HCT116 (cell line): ENCODE measurements around the gene BABAM2. TPM values are rescaled to one million over a fixed set of nuclear protein-coding genes. Genes with fewer than 3 reads are reported as not detected.

Source experiments
- ATAC-seq: fragments of 200-7000 bp; cut with Tn5 transposase; 2 replicates; pipeline ENCODE4 v1.9.1; 2020; ENCODE audit warnings: mild to moderate bottlenecking, moderate library complexity
- BruUV-seq: library from RNA; stranded (reverse); fragments of 400-500 nt; replicated peaks from 2 replicates; lab custom pipeline; 2021; lab: Mats Ljungman, UMichigan
- CTCF ChIA-PET: fragments of 300-600 bp; sonication (Branson Sonifier 250); formaldehyde crosslinking; loops from one replicate; lab custom pipeline; 2021; ENCODE audit warnings: antibody characterized with exemption; lab: Charles Lee
- POLR2A ChIA-PET: fragments of 300-600, 350-600 bp; sonication (Branson Sonifier 250); formaldehyde crosslinking; loops from one replicate; lab custom pipeline; 2021; ENCODE audit warnings: antibody characterized with exemption; lab: Charles Lee
- RAD21 ChIA-PET, 2 experiments: fragments of 300-600 bp; sonication (Branson Sonifier 250); formaldehyde crosslinking; loops; one replicate each; lab custom pipeline; 2023; ENCODE audit warnings: low total read pairs in 2 of 2; ENCODE audit not compliant: uncharacterized antibody in 2 of 2, unreplicated experiment in 2 of 2, low non-redundant PET in 1 of 2; lab: Charles Lee
- DNase-seq: peaks from one replicate; pipeline ENCODE4 v3.0.0-alpha.2; 2010; ENCODE audit warnings: low read depth, low spot score
- H2AFZ ChIP-seq: fragments of 200-600 bp; shearing (Covaris generic), sonication (generic); 2 replicates; pipeline ENCODE4 v1.6.1; 2017; ENCODE audit warnings: low read depth, mixed run types, mixed read lengths, antibody characterized with exemption, low read length; ENCODE audit not compliant: poor library complexity, severe bottlenecking
- H3K27ac ChIP-seq: 2 replicates; pipeline ENCODE4 v1.5.1; 2012; ENCODE audit warnings: low read depth, low read length
- H3K27me3 ChIP-seq: fragments of 200-600 bp; sonication (generic); 2 replicates; pipeline ENCODE4 v1.6.1; 2016; ENCODE audit warnings: mixed run types, low read length, mixed read lengths; ENCODE audit not compliant: insufficient read depth
- H3K36me3 ChIP-seq, 2 experiments: fragments of 200-500 bp in 1 of 2; fragments of 200-600 bp in 1 of 2; sonication (Bioruptor generic) in 1 of 2; sonication (generic) in 1 of 2; 2 replicates each; pipeline versions ENCODE4 v1.5.1 to v1.6.1; 2014 to 2016; ENCODE audit warnings: low read length in 2 of 2, inconsistent platforms in 1 of 2, mixed read lengths in 1 of 2, mixed run types in 1 of 2; ENCODE audit not compliant: insufficient read depth in 2 of 2, control insufficient read depth in 1 of 2
- H3K4me1 ChIP-seq, 2 experiments: fragments of 200-600 bp in 1 of 2; sonication (generic) in 1 of 2; 2 replicates each; pipeline versions ENCODE4 v1.5.1 to v1.6.1; 2012 to 2017; ENCODE audit warnings: low read length in 2 of 2, inconsistent platforms in 1 of 2, mild to moderate bottlenecking in 1 of 2, mixed read lengths in 1 of 2, mixed run types in 1 of 2, moderate library complexity in 1 of 2; ENCODE audit not compliant: insufficient read depth in 2 of 2, control insufficient read depth in 1 of 2
- H3K4me2 ChIP-seq: fragments of 200-600 bp; sonication (generic); 2 replicates; pipeline ENCODE4 v1.6.1; 2017; ENCODE audit warnings: mixed run types, low read length, mixed read lengths
- H3K4me3 ChIP-seq, 2 experiments: fragments of 200-600 bp in 1 of 2; sonication (generic) in 1 of 2; replicated peaks in 1 of 2; 2 replicates each; pipeline ENCODE4 v1.5.1; 2011 to 2016; ENCODE audit warnings: low read length in 2 of 2, control low read depth in 1 of 2, low read depth in 1 of 2, mild to moderate bottlenecking in 1 of 2, mixed read lengths in 1 of 2, mixed run types in 1 of 2
- H3K79me2 ChIP-seq: fragments of 200-600 bp; sonication (generic); 2 replicates; pipeline ENCODE4 v1.6.1; 2017; ENCODE audit warnings: mild to moderate bottlenecking, mixed run types, low read length, moderate library complexity, mixed read lengths; ENCODE audit not compliant: insufficient read depth
- H3K9ac ChIP-seq: fragments of 200-600 bp; sonication (generic); 2 replicates; pipeline ENCODE4 v1.6.1; 2016; ENCODE audit warnings: low read length, mixed read lengths
- H3K9me2 ChIP-seq: fragments of 200-600 bp; sonication (generic), shearing (Covaris generic); 2 replicates; pipeline ENCODE4 v1.6.1; 2017; ENCODE audit warnings: mixed run types, mild to moderate bottlenecking, moderate library complexity; ENCODE audit not compliant: insufficient read depth
- H3K9me3 ChIP-seq, 2 experiments: fragments of 200-500 bp in 1 of 2; fragments of 200-600 bp in 1 of 2; sonication (Bioruptor generic) in 1 of 2; sonication (generic) in 1 of 2; 2 replicates each; pipeline ENCODE4 v1.6.1; 2014 to 2017; ENCODE audit warnings: low read length in 2 of 2, mixed read lengths in 2 of 2, inconsistent platforms in 1 of 2, low read depth in 1 of 2, mild to moderate bottlenecking in 1 of 2, mixed run types in 1 of 2, moderate library complexity in 1 of 2; ENCODE audit not compliant: control insufficient read depth in 1 of 2, insufficient read depth in 1 of 2
- H4K20me1 ChIP-seq: fragments of 200-600 bp; sonication (generic), shearing (Covaris generic); 2 replicates; pipeline ENCODE4 v1.6.1; 2017; ENCODE audit warnings: mixed run types, mild to moderate bottlenecking, moderate library complexity; ENCODE audit not compliant: insufficient read depth
- CBX3 ChIP-seq: IDR thresholded peaks from 2 replicates; pipeline ENCODE4 v1.6.1; 2012; ENCODE audit warnings: low read depth
- CTCF ChIP-seq, 3 experiments: fragments of 200-600 bp in 1 of 3; sonication (generic) in 1 of 3; IDR thresholded peaks in 2 of 3; conservative IDR thresholded peaks in 1 of 3; 2 replicates each; pipeline ENCODE4 v1.5.1; 2012 to 2017; ENCODE audit warnings: low read depth in 2 of 3, low read length in 2 of 3, antibody characterized with exemption in 1 of 3, borderline replicate concordance in 1 of 3, control low read depth in 1 of 3, mild to moderate bottlenecking in 1 of 3, mixed read lengths in 1 of 3, mixed run types in 1 of 3, moderate library complexity in 1 of 3; ENCODE audit not compliant: insufficient read depth in 1 of 3
- EZH2 ChIP-seq: fragments of 200-600 bp; sonication (generic); IDR thresholded peaks from 2 replicates; pipeline ENCODE4 v1.6.1; 2017; ENCODE audit warnings: antibody characterized with exemption, mixed run types
- EZH2phosphoT487 ChIP-seq: fragments of 200-600 bp; IDR thresholded peaks from 2 replicates; pipeline ENCODE4 v1.6.1; 2018; ENCODE audit warnings: antibody characterized with exemption, borderline replicate concordance
- FOSL1 ChIP-seq: IDR thresholded peaks from 2 replicates; pipeline ENCODE4 v1.6.1; 2012; ENCODE audit warnings: low read depth
- JUND ChIP-seq: IDR thresholded peaks from 2 replicates; pipeline ENCODE4 v1.6.1; 2012
- POLR2AphosphoS5 ChIP-seq: IDR thresholded peaks from 2 replicates; pipeline ENCODE4 v1.6.1; 2011; ENCODE audit warnings: mild to moderate bottlenecking, low read depth, low read length, moderate library complexity
- RAD21 ChIP-seq: IDR thresholded peaks from 2 replicates; pipeline ENCODE4 v1.6.1; 2012; ENCODE audit warnings: low read depth, mild to moderate bottlenecking
- REST ChIP-seq: IDR thresholded peaks from 2 replicates; pipeline ENCODE4 v1.6.1; 2012; ENCODE audit warnings: low read depth
- SRF ChIP-seq: IDR thresholded peaks from 2 replicates; pipeline ENCODE4 v1.6.1; 2012; ENCODE audit warnings: low read depth
- ZFX ChIP-seq: fragments of 450-650 bp; IDR thresholded peaks from 2 replicates; pipeline ENCODE4 v1.6.1; 2017
- intact Hi-C: fragments of 100-400 bp; cut with micrococcal nuclease; formaldehyde crosslinking; loops from 2 replicates; pipeline ENCODE4 v1.10.0; 2022
- total RNA-seq: library from RNA; stranded (reverse); gene quantifications from one replicate; pipeline ENCODE4 v1.2.1, GENCODE V29; 2021; ENCODE audit not compliant: unreplicated experiment
- TF ChIP-seq, protein P1 (sequence below): IDR thresholded peaks from 2 replicates; pipeline ENCODE4 v1.6.1; 2011; ENCODE audit warnings: mild to moderate bottlenecking, low read length, moderate library complexity; ENCODE audit not compliant: insufficient replicate concordance; ENCODE audit errors: extremely low read depth

BABAM2 gene
- total RNA-seq, 1 experiment from 2014 or later = 23.8 TPM

DNA sequence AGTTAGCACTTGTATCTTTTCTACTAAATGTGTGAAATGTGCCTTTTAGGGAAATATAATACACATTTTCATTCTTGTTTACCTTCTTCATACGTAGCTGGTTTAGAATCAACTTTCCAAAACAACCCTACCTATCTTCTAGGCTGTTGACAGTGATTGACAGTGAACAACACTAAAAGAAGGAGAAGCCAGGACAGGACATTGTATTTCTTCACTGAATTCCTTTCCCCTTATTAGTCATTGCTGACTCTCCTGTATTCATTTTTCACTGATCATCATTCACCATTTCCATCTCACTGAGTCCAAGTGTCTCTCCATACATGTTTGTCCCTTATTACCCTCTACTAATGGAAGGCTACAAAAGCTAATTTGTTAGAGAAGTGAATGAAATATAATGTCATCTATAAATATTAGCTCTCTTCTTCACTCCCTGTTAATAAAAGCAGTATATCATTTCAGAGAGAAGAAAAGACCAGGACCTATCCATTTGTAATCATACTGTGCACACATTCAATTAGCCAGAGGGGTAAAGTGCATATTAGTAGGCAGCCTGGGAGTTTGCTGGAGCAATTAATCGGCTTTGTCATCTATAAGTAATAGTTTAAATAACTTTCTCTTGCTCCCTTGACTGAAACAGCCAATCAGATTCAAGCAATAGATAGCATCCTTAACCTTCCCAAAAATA is 309.6 kb downstream of the BABAM2 start (continued):
- TF ChIP-seq, protein P1, sequence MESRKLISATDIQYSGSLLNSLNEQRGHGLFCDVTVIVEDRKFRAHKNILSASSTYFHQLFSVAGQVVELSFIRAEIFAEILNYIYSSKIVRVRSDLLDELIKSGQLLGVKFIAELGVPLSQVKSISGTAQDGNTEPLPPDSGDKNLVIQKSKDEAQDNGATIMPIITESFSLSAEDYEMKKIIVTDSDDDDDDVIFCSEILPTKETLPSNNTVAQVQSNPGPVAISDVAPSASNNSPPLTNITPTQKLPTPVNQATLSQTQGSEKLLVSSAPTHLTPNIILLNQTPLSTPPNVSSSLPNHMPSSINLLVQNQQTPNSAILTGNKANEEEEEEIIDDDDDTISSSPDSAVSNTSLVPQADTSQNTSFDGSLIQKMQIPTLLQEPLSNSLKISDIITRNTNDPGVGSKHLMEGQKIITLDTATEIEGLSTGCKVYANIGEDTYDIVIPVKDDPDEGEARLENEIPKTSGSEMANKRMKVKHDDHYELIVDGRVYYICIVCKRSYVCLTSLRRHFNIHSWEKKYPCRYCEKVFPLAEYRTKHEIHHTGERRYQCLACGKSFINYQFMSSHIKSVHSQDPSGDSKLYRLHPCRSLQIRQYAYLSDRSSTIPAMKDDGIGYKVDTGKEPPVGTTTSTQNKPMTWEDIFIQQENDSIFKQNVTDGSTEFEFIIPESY = no peak
- TF ChIP-seq REST (no peak), EZH2phosphoT487 (no peak)

GRCh38 chr2:28201671-28202180 is 311.2 kb downstream of the BABAM2 start:
- DNase-seq = no peak
- ChIA-PET POLR2A (no interaction called here), RAD21 (no interaction called here), CTCF (no interaction called here)
- H2AFZ ChIP-seq = no peak overlapping the region
- H3K4me2 ChIP-seq = no peak overlapping the region
- H3K27ac ChIP-seq = no peak overlapping the region
- H3K27me3 ChIP-seq = no peaks in the 10 kb centered on the region
- intact Hi-C loops = no loop called here
- no peaks in the 10 kb centered on the region for H3K4me1 ChIP-seq
- no peaks in the 10 kb centered on the region for H4K20me1 ChIP-seq
- no peak overlapping the region for H3K4me3 ChIP-seq
- BruUV-seq = no TSS peak
- no peak overlapping the region for H3K9ac ChIP-seq
- no peaks in the 10 kb centered on the region for H3K9me2 ChIP-seq
- ATAC-seq = no peak
- H3K9me3 ChIP-seq = no peaks in the 10 kb centered on the region
- H3K36me3 ChIP-seq = no peaks in the 10 kb centered on the region
- H3K79me2 ChIP-seq = no peaks in the 10 kb centered on the region
- TF ChIP-seq EZH2phosphoT487 (no peak), FOSL1 (no peak), CBX3 (no peak), POLR2AphosphoS5 (no peak), CTCF (IDR thresholded peaks at IDR 0.05 in 2 of 3, conservative IDR thresholded peaks at IDR 0.05 in 1 of 3; ENCODE audit: borderline replicate concordance in 1 of 3, insufficient read depth in 1 of 3, low read depth in 2 of 3, low read length in 2 of 3) (no peak), RAD21 (no peak), EZH2 (no peak), SRF (no peak), REST (no peak), JUND (no peak), ZFX (no peak)
